ENCODE results near the gene GLIPR1L2.

GRCh38 chr12:75360920-75361319 lies 30.0 kb upstream of the GLIPR1L2 start:
- TF ChIP-seq CTCF (IDR thresholded peaks at IDR 0.05; ENCODE audit: low read length) (no peak), EZH2 (optimal IDR thresholded peaks at IDR 0.05; ENCODE audit: low read depth, low read length) (no peak)

Data from MM.1S (cell line).